H1 (cell line): ENCODE results near the gene C9. TPM values are rescaled to one million over a fixed set of nuclear protein-coding genes. Genes with fewer than 3 reads are reported as not detected.

Experiments used
- CTCF ChIA-PET: fragments of 300-600 bp; sonication (Branson Sonifier 250); formaldehyde crosslinking; loops from one replicate; lab custom pipeline; 2021; ENCODE audit not compliant: partially characterized antibody; lab: Charles Lee
- POLR2A ChIA-PET: fragments of 300-600 bp; sonication (Branson Sonifier 250); formaldehyde crosslinking; loops from one replicate; lab custom pipeline; 2021; ENCODE audit warnings: inconsistent platforms; ENCODE audit not compliant: partially characterized antibody; lab: Charles Lee
- DNase-seq, 2 experiments: peaks; one replicate each; pipeline versions ENCODE4 v3.0.0 to v3.0.0-alpha.2; 2010 to 2022; ENCODE audit warnings: low spot score in 2 of 2, low read depth in 1 of 2, mixed read lengths in 1 of 2
- FAIRE-seq: peaks from 2 replicates; lab custom pipeline; 2011; peaks lifted over from hg19 to GRCh38; lab: Jason Lieb, UNC
- H2AFZ ChIP-seq: 2 replicates; pipeline ENCODE4 v1.8.1; 2012; ENCODE audit warnings: low read length, inconsistent platforms
- H2AK5ac ChIP-seq: 2 replicates; pipeline ENCODE4 v1.6.1; 2013; ENCODE audit warnings: low read depth, low read length
- H2BK120ac ChIP-seq: replicated peaks from 2 replicates; pipeline ENCODE3; 2013; ENCODE audit warnings: low read depth, low read length, inconsistent platforms
- H2BK12ac ChIP-seq: 2 replicates; pipeline ENCODE4 v1.6.1; 2013; ENCODE audit warnings: low read depth, low read length
- H2BK15ac ChIP-seq: 2 replicates; pipeline ENCODE4 v1.6.1; 2013; ENCODE audit warnings: low read length
- H2BK20ac ChIP-seq: 2 replicates; pipeline ENCODE4 v1.6.1; 2013; ENCODE audit warnings: low read length
- H2BK5ac ChIP-seq: 2 replicates; pipeline ENCODE4 v1.6.1; 2013; ENCODE audit warnings: low read depth, low read length
- H3K14ac ChIP-seq: 2 replicates; pipeline ENCODE4 v1.6.1; 2013; ENCODE audit warnings: inconsistent platforms; ENCODE audit not compliant: insufficient read length
- H3K18ac ChIP-seq: 2 replicates; pipeline ENCODE4 v1.6.1; 2013; ENCODE audit warnings: low read length; ENCODE audit errors: extremely low read depth
- H3K23ac ChIP-seq: 2 replicates; pipeline ENCODE4 v1.6.1; 2013; ENCODE audit warnings: inconsistent platforms; ENCODE audit not compliant: insufficient read length
- H3K23me2 ChIP-seq: 2 replicates; pipeline ENCODE4 v1.6.1; 2013; ENCODE audit warnings: low read depth, low read length
- H3K27ac ChIP-seq: 2 replicates; pipeline ENCODE4 v1.6.1; 2011; ENCODE audit warnings: low read depth, low read length, inconsistent platforms
- H3K27me3 ChIP-seq, 4 experiments: replicated peaks in 1 of 4; 1 replicate in 1 of 4; 2 replicates in 3 of 4; pipeline versions ENCODE4 v1.6.1 to v1.8.1; 2011 to 2013; ENCODE audit warnings: low read length in 3 of 4, mild to moderate bottlenecking in 3 of 4, inconsistent platforms in 2 of 4, mixed read lengths in 2 of 4, moderate library complexity in 1 of 4; ENCODE audit not compliant: control insufficient read depth in 3 of 4, insufficient read depth in 3 of 4; ENCODE audit errors: extremely low read depth in 1 of 4
- H3K36me3 ChIP-seq, 4 experiments: 2 replicates each; pipeline versions ENCODE4 v1.6.1 to v1.8.1; 2011 to 2013; ENCODE audit warnings: mild to moderate bottlenecking in 4 of 4, low read length in 3 of 4, moderate library complexity in 2 of 4, control low read depth in 1 of 4, inconsistent platforms in 1 of 4; ENCODE audit not compliant: insufficient read depth in 4 of 4, control insufficient read depth in 2 of 4
- H3K4ac ChIP-seq: replicated peaks from 2 replicates; pipeline ENCODE3; 2013; ENCODE audit warnings: low read length, low read depth, mixed read lengths, inconsistent platforms; ENCODE audit not compliant: insufficient read length
- H3K4me1 ChIP-seq, 4 experiments: replicated peaks in 1 of 4; 1 replicate in 1 of 4; 2 replicates in 3 of 4; pipeline versions ENCODE4 v1.6.1 to v1.8.1; 2011 to 2013; ENCODE audit warnings: low read length in 3 of 4, inconsistent platforms in 2 of 4, mixed read lengths in 1 of 4; ENCODE audit not compliant: insufficient read depth in 4 of 4, control insufficient read depth in 3 of 4
- H3K4me2 ChIP-seq, 2 experiments: 2 replicates each; pipeline versions ENCODE4 v1.6.1 to v1.8.1; 2011 to 2013; ENCODE audit warnings: low read depth in 2 of 2, low read length in 2 of 2, control low read depth in 1 of 2, inconsistent platforms in 1 of 2, mild to moderate bottlenecking in 1 of 2; ENCODE audit not compliant: insufficient read depth in 1 of 2
- H3K4me3 ChIP-seq, 4 experiments: fragments of 200-600, 300-600 bp in 1 of 4; sonication (generic), shearing (Covaris generic), sonication (Bioruptor Twin) in 1 of 4; 2 replicates each; pipeline versions ENCODE4 v1.5.1 to v1.8.1; 2011 to 2016; ENCODE audit warnings: low read length in 4 of 4, low read depth in 3 of 4, control low read depth in 2 of 4, inconsistent platforms in 2 of 4, mild to moderate bottlenecking in 2 of 4, mixed read lengths in 1 of 4, moderate library complexity in 1 of 4; ENCODE audit not compliant: insufficient read depth in 2 of 4; ENCODE audit errors: extremely low read depth in 1 of 4
- H3K56ac ChIP-seq: replicated peaks from 2 replicates; pipeline ENCODE3; 2013; ENCODE audit warnings: low read depth, mild to moderate bottlenecking, mixed read lengths, low read length, inconsistent platforms; ENCODE audit not compliant: insufficient read length
- H3K79me1 ChIP-seq: 2 replicates; pipeline ENCODE4 v1.6.1; 2013; ENCODE audit warnings: low read depth, low read length, control low read depth
- H3K79me2 ChIP-seq, 2 experiments: 2 replicates each; pipeline versions ENCODE4 v1.6.1 to v1.8.1; 2012 to 2013; ENCODE audit warnings: low read length in 2 of 2, mild to moderate bottlenecking in 2 of 2, inconsistent platforms in 1 of 2; ENCODE audit not compliant: insufficient read depth in 2 of 2, control insufficient read depth in 1 of 2
- H3K9ac ChIP-seq, 4 experiments: replicated peaks in 1 of 4; 1 replicate in 1 of 4; 2 replicates in 3 of 4; pipeline versions ENCODE4 v1.6.1 to v1.8.1; 2011 to 2013; ENCODE audit warnings: low read depth in 3 of 4, low read length in 3 of 4, control low read depth in 2 of 4, mild to moderate bottlenecking in 2 of 4, moderate library complexity in 2 of 4, inconsistent platforms in 1 of 4; ENCODE audit errors: extremely low read depth in 1 of 4
- H3K9me3 ChIP-seq, 2 experiments: 2 replicates each; pipeline versions ENCODE4 v1.6.1 to v1.8.1; 2012 to 2013; ENCODE audit warnings: mild to moderate bottlenecking in 2 of 2, moderate library complexity in 2 of 2, control low read depth in 1 of 2, inconsistent platforms in 1 of 2, low read depth in 1 of 2, low read length in 1 of 2, mixed read lengths in 1 of 2; ENCODE audit not compliant: insufficient read depth in 2 of 2
- H4K20me1 ChIP-seq, 2 experiments: replicated peaks in 1 of 2; 2 replicates each; pipeline versions ENCODE3 to v1.8.1; 2011 to 2013; ENCODE audit warnings: inconsistent platforms in 2 of 2, low read length in 2 of 2, mild to moderate bottlenecking in 1 of 2; ENCODE audit not compliant: insufficient read depth in 2 of 2, control insufficient read depth in 1 of 2
- H4K5ac ChIP-seq: 2 replicates; pipeline ENCODE4 v1.6.1; 2013; ENCODE audit warnings: low read length, low read depth, mixed read lengths, inconsistent platforms; ENCODE audit not compliant: insufficient read length
- H4K8ac ChIP-seq: 2 replicates; pipeline ENCODE4 v1.8.0; 2013; ENCODE audit warnings: mild to moderate bottlenecking, moderate library complexity, low read length, inconsistent platforms; ENCODE audit not compliant: insufficient read depth; ENCODE audit errors: extremely low read depth
- H4K91ac ChIP-seq: replicated peaks from 2 replicates; pipeline ENCODE3; 2013; ENCODE audit warnings: low read length, mixed read lengths, inconsistent platforms; ENCODE audit not compliant: insufficient read length
- BRCA1 ChIP-seq: IDR thresholded peaks from 2 replicates; pipeline ENCODE4 v1.6.1; 2012; ENCODE audit warnings: low read depth, low read length, improper control_type of control experiment
- CTBP2 ChIP-seq: IDR thresholded peaks from 2 replicates; pipeline ENCODE4 v1.7.0; 2011; ENCODE audit warnings: borderline replicate concordance, mild to moderate bottlenecking, moderate library complexity, mixed read lengths, low read length; ENCODE audit not compliant: insufficient read depth, insufficient read length
- EGR1 ChIP-seq: IDR thresholded peaks from 2 replicates; pipeline ENCODE4 v1.6.1; 2011; ENCODE audit warnings: low read depth, low read length, borderline replicate concordance
- EP300 ChIP-seq, 2 experiments: IDR thresholded peaks; 1 replicate in 1 of 2; 2 replicates in 1 of 2; pipeline ENCODE4 v1.6.1; 2011 to 2012; ENCODE audit warnings: low read depth in 2 of 2, low read length in 2 of 2, mild to moderate bottlenecking in 2 of 2, borderline replicate concordance in 1 of 2, inconsistent platforms in 1 of 2, moderate library complexity in 1 of 2
- EZH2 ChIP-seq: fragments of 200-600 bp; sonication (generic); IDR thresholded peaks from 2 replicates; pipeline ENCODE4 v1.7.1; 2012; ENCODE audit warnings: low read depth, mild to moderate bottlenecking, moderate library complexity, low read length, inconsistent platforms; ENCODE audit not compliant: severe bottlenecking
- JUN ChIP-seq: IDR thresholded peaks from 2 replicates; pipeline ENCODE4 v1.6.1; 2011; ENCODE audit warnings: low read depth, mild to moderate bottlenecking, improper control_type of control experiment, low read length
- KDM1A ChIP-seq: fragments of 200-600, 300-600 bp; sonication (generic); IDR thresholded peaks from 2 replicates; pipeline ENCODE4 v1.7.1; 2016; ENCODE audit warnings: mild to moderate bottlenecking, low read length, borderline replicate concordance
- KDM4A ChIP-seq: IDR thresholded peaks from one replicate; pipeline ENCODE4 v1.7.1; 2012; ENCODE audit warnings: low read depth, mild to moderate bottlenecking, moderate library complexity, low read length, inconsistent platforms; ENCODE audit not compliant: severe bottlenecking
- MAFK ChIP-seq: IDR thresholded peaks from 2 replicates; pipeline ENCODE4 v1.6.1; 2012; ENCODE audit warnings: low read depth, mild to moderate bottlenecking, improper control_type of control experiment, low read length
- POU5F1 ChIP-seq: IDR thresholded peaks from 2 replicates; pipeline ENCODE4 v1.6.1; 2011; ENCODE audit warnings: low read depth, mild to moderate bottlenecking, low read length, moderate library complexity
- RAD21 ChIP-seq, 2 experiments: IDR thresholded peaks in 1 of 2; conservative IDR thresholded peaks in 1 of 2; 2 replicates each; pipeline ENCODE4 v1.6.1; 2011; ENCODE audit warnings: low read depth in 2 of 2, low read length in 2 of 2, improper control_type of control experiment in 1 of 2, inconsistent platforms in 1 of 2, mild to moderate bottlenecking in 1 of 2, moderate library complexity in 1 of 2
- SAP30 ChIP-seq: fragments of 300-600 bp; sonication (generic); IDR thresholded peaks from 2 replicates; pipeline ENCODE4 v1.7.1; 2012; ENCODE audit warnings: low read length, moderate library complexity, mild to moderate bottlenecking, inconsistent platforms; ENCODE audit not compliant: insufficient read depth, insufficient replicate concordance
- ZNF274 ChIP-seq: IDR thresholded peaks from 2 replicates; pipeline ENCODE4 v1.7.0; 2012; ENCODE audit warnings: low read length, borderline replicate concordance; ENCODE audit errors: extremely low read depth
- WGBS, 2 experiments: shearing (Covaris generic) in 1 of 2; methylation state at CpG; one replicate each; pipeline versions ENCODE4 v1.1.6 to v1.1.7; 2013 to 2015; ENCODE audit warnings: low lambda C conversion rate in 2 of 2, mixed read lengths in 2 of 2, inconsistent platforms in 1 of 2, low coverage in 1 of 2, missing lambda C conversion rate in 1 of 2; ENCODE audit not compliant: insufficient replicate concordance in 2 of 2, insufficient coverage in 1 of 2, insufficient read length in 1 of 2; ENCODE audit errors: extremely low coverage in 1 of 2, missing lambda C conversion rate in 1 of 2; 5-methylcytosine and 5-hydroxymethylcytosine counted together
- polyA plus RNA-seq, 7 experiments: library from polyadenylated mRNA; depleted of rRNA in 3 of 7; stranded (reverse) in 5 of 7; unstranded in 2 of 7; fragments of >200 nt in 5 of 7; fragments of 200-250 nt in 2 of 7; gene quantifications; 1 replicate in 5 of 7; 2 replicates in 1 of 7; 4 replicates in 1 of 7; pipeline versions ENCODE4 v1.2.1 to v1.2.3, GENCODE V29; 2011 to 2013; ENCODE audit warnings: missing spikeins in 2 of 7, mixed read lengths in 2 of 7
- total RNA-seq: library from RNA; stranded (reverse); fragmentation: NEBNext Ultra II Directional; extraction: Animal tissue kit (Norgen Biotek cat#: 25700); gene quantifications from 2 replicates; pipeline ENCODE4 v1.2.1, GENCODE V29; 2021

Gene C9
- total and polyA plus RNA-seq, 2 of the 8 experiments (the other 6 are each of a cell fraction or from before 2014, with no cell fraction given) = not detected

DNA sequence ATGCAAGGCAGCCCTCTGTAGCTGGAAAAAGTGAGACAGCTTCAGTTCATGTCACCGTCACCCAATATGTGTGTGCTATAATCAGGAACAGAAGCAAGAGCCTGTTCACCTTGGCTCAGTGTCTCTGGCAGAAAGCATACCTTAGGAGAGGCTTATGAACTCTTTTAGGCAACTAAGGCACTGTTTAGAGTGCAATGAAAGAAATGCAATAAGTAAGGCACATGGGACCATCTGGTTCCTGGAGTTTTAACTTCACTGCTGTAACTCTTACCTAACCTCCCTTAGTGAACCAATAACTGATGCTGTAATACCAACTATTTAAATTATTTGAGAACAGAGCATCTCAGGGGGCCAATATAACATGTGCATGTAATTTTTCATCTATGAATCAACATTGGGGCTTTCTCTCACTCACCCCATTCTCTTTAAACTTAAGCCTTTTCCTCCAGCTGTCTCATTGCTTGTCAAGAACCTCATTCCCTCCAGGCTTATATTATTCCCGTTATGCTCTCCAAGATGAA, 32.4 kb downstream of the C9 start:
- Histone ChIP-seq H2BK15ac (no peak overlapping the region), H3K9me3 (peaks cover 5 to 17% of the 10 kb centered on the region in 2 experiments; a peak in 2 of 4 replicates), H4K5ac (no peak overlapping the region), H4K91ac (no peak overlapping the region), H3K4me2 (no peak overlapping the region), H3K23me2 (no peaks in the 10 kb centered on the region), H2AK5ac (no peak overlapping the region), H2BK120ac (no peak overlapping the region), H3K4me1 (no peaks in the 10 kb centered on the region), H3K79me1 (no peaks in the 10 kb centered on the region), H4K20me1 (no peaks in the 10 kb centered on the region), H3K4me3 (no peak overlapping the region), H4K8ac (no peak overlapping the region), H2AFZ (no peak overlapping the region), H2BK12ac (no peak overlapping the region), H3K27ac (no peak overlapping the region), H3K18ac (no peak overlapping the region), H3K56ac (no peak overlapping the region), H3K4ac (no peak overlapping the region), H2BK20ac (no peak overlapping the region), H3K23ac (no peak overlapping the region), H3K9ac (no peak overlapping the region), H3K14ac (no peak overlapping the region), H2BK5ac (no peak overlapping the region), H3K27me3 (no peaks in the 10 kb centered on the region), H3K36me3 (no peaks in the 10 kb centered on the region; a peak in 1 of 8 replicates), H3K79me2 (no peaks in the 10 kb centered on the region)
- CTCF ChIA-PET = no interaction called here
- FAIRE-seq (no peak), DNase-seq (no peak)
- no peak for TF ChIP-seq EGR1
- TF ChIP-seq EZH2 = no peak
- TF ChIP-seq EP300 (IDR thresholded peaks at IDR 0.05; ENCODE audit: borderline replicate concordance in 1 of 2, low read depth in 2 of 2, low read length in 2 of 2) = no peak
- TF ChIP-seq BRCA1 = no peak
- TF ChIP-seq MAFK = no peak
- TF ChIP-seq POU5F1 = no peak
- no peak for TF ChIP-seq KDM1A
- TF ChIP-seq SAP30 = no peak
- no peak for TF ChIP-seq JUN
- TF ChIP-seq RAD21 (IDR thresholded peaks at IDR 0.05 in 1 of 2, conservative IDR thresholded peaks at IDR 0.05 in 1 of 2; ENCODE audit: low read depth in 2 of 2, low read length in 2 of 2) = no peak
- TF ChIP-seq CTBP2 = no peak
- TF ChIP-seq KDM4A = no peak
- TF ChIP-seq ZNF274 = no peak
- POLR2A ChIA-PET = no interaction called here
- 94% methylated on average over 2 of the region's 2 CpGs; no CpG with 5 or more reads in 1 of the 2 experiments for WGBS, 2 experiments
